Measurements from ENCODE around the gene WASHC2C.
"Not testable (repeated sequence)": the region's sequence is repeated elsewhere in the genome, so short reads cannot be mapped to it uniquely, and the experiment has no call there.

WASHC2C gene

GRCh38 chr10:45726703-45727420 lies at the start of gene WASHC2C:
Gene WASHC2C (plus strand): TSS chr10:45727266. CDS start chr10:45727318, 52 bp downstream.
- peak; percentile 82 for DNase-seq (ENCODE audit: low spot score)

GRCh38 chr10:45678467-45678866 lies 48.6 kb upstream of the WASHC2C start:
- not testable (repeated sequence) for DNase-seq (ENCODE audit: low spot score)

- not testable (repeated sequence) for DNase-seq (ENCODE audit: low spot score)
These were observed 16.8 kb upstream of the WASHC2C start for GRCh38 chr10:45710200-45710796.

- DNase-seq (ENCODE audit: low spot score) = not testable (repeated sequence)
These were observed 15.8 kb upstream of the WASHC2C start for GRCh38 chr10:45711223-45711622.

GRCh38 chr10:45717053-45717452 lies 10.0 kb upstream of the WASHC2C start:
- DNase-seq (ENCODE audit: low spot score) = not testable (repeated sequence)

GRCh38 chr10:45717642-45718041 lies 9.4 kb upstream of the WASHC2C start:
- DNase-seq (ENCODE audit: low spot score) = not testable (repeated sequence)

GRCh38 chr10:45721503-45721902 lies 5.6 kb upstream of the WASHC2C start:
- DNase-seq (ENCODE audit: low spot score) = not testable (repeated sequence)

- DNase-seq (ENCODE audit: low spot score) = not testable (repeated sequence)
These were observed 3.2 kb upstream of the WASHC2C start for GRCh38 chr10:45723851-45724250.

GRCh38 chr10:45727421-45727965 lies 427 bp downstream of the WASHC2C start:
- not testable (repeated sequence) for DNase-seq (ENCODE audit: low spot score)

- DNase-seq (ENCODE audit: low spot score) = not testable (repeated sequence)
These were observed 7.4 kb downstream of the WASHC2C start for GRCh38 chr10:45734449-45734848.

GRCh38 chr10:45734867-45735266 lies 7.8 kb downstream of the WASHC2C start:
- DNase-seq (ENCODE audit: low spot score) = not testable (repeated sequence)

- DNase-seq (ENCODE audit: low spot score) = not testable (repeated sequence)
These were observed 14.5 kb downstream of the WASHC2C start for GRCh38 chr10:45741559-45741958.

GRCh38 chr10:45742014-45742413 lies 14.9 kb downstream of the WASHC2C start:
- DNase-seq (ENCODE audit: low spot score) = not testable (repeated sequence)

- DNase-seq (ENCODE audit: low spot score) = not testable (repeated sequence)
These were observed 24.1 kb downstream of the WASHC2C start for GRCh38 chr10:45751141-45751540.

- DNase-seq (ENCODE audit: low spot score) = not testable (repeated sequence)
These were observed 25.1 kb downstream of the WASHC2C start for GRCh38 chr10:45752210-45752609.

- DNase-seq (ENCODE audit: low spot score) = not testable (repeated sequence)
These were observed 27.0 kb downstream of the WASHC2C start for GRCh38 chr10:45753979-45754495.

- not testable (repeated sequence) for DNase-seq (ENCODE audit: low spot score)
These were observed 28.0 kb downstream of the WASHC2C start for GRCh38 chr10:45755083-45755482.

- DNase-seq (ENCODE audit: low spot score) = not testable (repeated sequence)
These were observed 29.0 kb downstream of the WASHC2C start for GRCh38 chr10:45756065-45756464.

- not testable (repeated sequence) for DNase-seq (ENCODE audit: low spot score)
These were observed 30.8 kb downstream of the WASHC2C start for GRCh38 chr10:45757661-45758396.

- not testable (repeated sequence) for DNase-seq (ENCODE audit: low spot score)
These were observed 34.6 kb downstream of the WASHC2C start for GRCh38 chr10:45761622-45762021.

GRCh38 chr10:45763037-45763436 lies 36.0 kb downstream of the WASHC2C start:
- not testable (repeated sequence) for DNase-seq (ENCODE audit: low spot score)

- not testable (repeated sequence) for DNase-seq (ENCODE audit: low spot score)
These were observed 41.3 kb downstream of the WASHC2C start for GRCh38 chr10:45768334-45768733.
